Lung microvascular endothelial cell (primary cell): ENCODE data around the gene CHTF18. TPM values are rescaled to one million over a fixed set of nuclear protein-coding genes. Genes with fewer than 3 reads are reported as not detected.
A peak's percentile ranks its signal among the peaks of the same experiment; 100 is the strongest.
"Not testable (repeated sequence)": the region's sequence is repeated elsewhere in the genome, so short reads cannot be mapped to it uniquely, and the experiment has no call there.

ENCODE experiments used
- DNase-seq, 2 donors: peaks; one replicate each; pipeline versions ENCODE4 v3.0.0 to v3.0.0-alpha.2; 2010; ENCODE audit warnings: low read depth in 2 of 2
- total RNA-seq: library from RNA; depleted of rRNA; stranded (reverse); fragments of >200 nt; gene quantifications from 2 replicates; pipeline ENCODE4 v1.2.1, GENCODE V29; 2014

The CHTF18 gene
- total RNA-seq = 4.8 and 6.8 TPM in 2 replicates

- DNase-seq = peak; percentile 95 to 96
Observed at GRCh38 chr16:788399-789126, at the start of gene CHTF18. Gene CHTF18 (plus strand): TSS chr16:788620. CDS start chr16:788685, 65 bp downstream.

GRCh38 chr16:739560-740458, 48.6 kb upstream of the CHTF18 start:
- DNase-seq = no peak

GRCh38 chr16:740459-740763, 48.0 kb upstream of the CHTF18 start:
- no peak for DNase-seq

- DNase-seq = peak; percentile 92 to 95
Observed at GRCh38 chr16:740764-741505, 47.5 kb upstream of the CHTF18 start, which contains the start of gene CIAO3. Gene CIAO3 (minus strand): TSS chr16:740997. CDS start chr16:740985, 12 bp downstream.

- DNase-seq = no peak
Observed at GRCh38 chr16:741986-742629, 46.3 kb upstream of the CHTF18 start.

GRCh38 chr16:742894-743293, 45.5 kb upstream of the CHTF18 start:
- DNase-seq = not testable (repeated sequence)

- DNase-seq = no peak
Observed at GRCh38 chr16:743794-744500, 44.5 kb upstream of the CHTF18 start.

GRCh38 chr16:745739-746138, 42.7 kb upstream of the CHTF18 start:
- peak in 1 of 2 donors; percentile 25 for DNase-seq

- DNase-seq = no peak
Observed at GRCh38 chr16:746637-747036, 41.8 kb upstream of the CHTF18 start.

- no peak for DNase-seq
Observed at GRCh38 chr16:747978-748746, 40.3 kb upstream of the CHTF18 start.

GRCh38 chr16:749010-749409, 39.4 kb upstream of the CHTF18 start:
- no peak for DNase-seq

GRCh38 chr16:750485-750884, 37.9 kb upstream of the CHTF18 start:
- DNase-seq = no peak

- DNase-seq = no peak
Observed at GRCh38 chr16:751152-752006, 37.0 kb upstream of the CHTF18 start.

GRCh38 chr16:752007-752312, 36.5 kb upstream of the CHTF18 start:
- DNase-seq = no peak

GRCh38 chr16:754121-754607, 34.3 kb upstream of the CHTF18 start:
- DNase-seq = not testable (repeated sequence)

- DNase-seq = no peak
Observed at GRCh38 chr16:754656-755055, 33.8 kb upstream of the CHTF18 start.

GRCh38 chr16:756428-756827, 32.0 kb upstream of the CHTF18 start:
- no peak for DNase-seq

GRCh38 chr16:759110-759910, 29.1 kb upstream of the CHTF18 start:
- DNase-seq = no peak
